Left kidney (tissue), 8 donors: ENCODE measurements around the gene C1orf122. TPM values are rescaled to one million over a fixed set of nuclear protein-coding genes. Genes with fewer than 3 reads are reported as not detected.
A peak's percentile ranks its signal among the peaks of the same experiment; 100 is the strongest.
"Not testable (repeated sequence)": the region's sequence is repeated elsewhere in the genome, so short reads cannot be mapped to it uniquely, and the experiment has no call there.

Experiments used
- DNase-seq: peaks from one replicate; pipeline ENCODE4 v3.0.0-alpha.2; 2013
- long read RNA-seq, 8 donors: transcript quantifications; one replicate each; lab custom pipeline, GENCODE V29; 2026
- polyA plus RNA-seq: library from polyadenylated mRNA; unstranded; fragments of 120-200 nt; gene quantifications from one replicate; pipeline ENCODE4 v1.2.1, GENCODE V29; 2013; ENCODE audit not compliant: insufficient read length

The C1orf122 gene
- 20.2 TPM for polyA plus RNA-seq
- long read RNA-seq, donor 1, transcript C1orf122-202 (2 exons, 2,229 nt) = minor isoform, 17 of 72 reads
- long read RNA-seq, donor 1, transcript C1orf122-204 (3 exons, 1,234 nt) = major isoform, 24 of 72 reads
- long read RNA-seq, donor 1, transcript C1orf122-201 (3 exons, 973 nt) = minor isoform, 12 of 72 reads
- long read RNA-seq, donor 1, partial matches to known transcripts = 19 of 72 reads
- long read RNA-seq, donor 1, other reads (novel, unspliced or antisense) = 0 of 72 reads
- long read RNA-seq, donor 2, transcript C1orf122-204 (3 exons, 1,234 nt) = major isoform, 14 of 34 reads
- long read RNA-seq, donor 2, transcript C1orf122-202 (2 exons, 2,229 nt) = minor isoform, 12 of 34 reads
- long read RNA-seq, donor 2, transcript C1orf122-201 (3 exons, 973 nt) = minor isoform, 8 of 34 reads
- long read RNA-seq, donor 2, partial matches to known transcripts = 0 of 34 reads
- long read RNA-seq, donor 2, other reads (novel, unspliced or antisense) = 0 of 34 reads
- long read RNA-seq, donor 3, transcript C1orf122-202 (2 exons, 2,229 nt) = minor isoform, 11 of 30 reads
- long read RNA-seq, donor 3, transcript C1orf122-201 (3 exons, 973 nt) = major isoform, 12 of 30 reads
- long read RNA-seq, donor 3, transcript C1orf122-204 (3 exons, 1,234 nt) = minor isoform, 7 of 30 reads
- long read RNA-seq, donor 3, partial matches to known transcripts = 0 of 30 reads
- long read RNA-seq, donor 3, other reads (novel, unspliced or antisense) = 0 of 30 reads
- long read RNA-seq, donor 4, partial matches to known transcripts = 0 of 6 reads
- long read RNA-seq, donor 4, other reads (novel, unspliced or antisense) = 0 of 6 reads
- long read RNA-seq, donor 5, transcript C1orf122-202 (2 exons, 2,229 nt) = minor isoform, 29 of 109 reads
- long read RNA-seq, donor 5, transcript C1orf122-204 (3 exons, 1,234 nt) = minor isoform, 25 of 109 reads
- long read RNA-seq, donor 5, transcript C1orf122-201 (3 exons, 973 nt) = major isoform, 32 of 109 reads
- long read RNA-seq, donor 5, partial matches to known transcripts = 18 of 109 reads
- long read RNA-seq, donor 5, other reads (novel, unspliced or antisense) = 5 of 109 reads
- long read RNA-seq, donor 6, transcript C1orf122-201 (3 exons, 973 nt) = minor isoform, 13 of 51 reads
- long read RNA-seq, donor 6, transcript C1orf122-202 (2 exons, 2,229 nt) = minor isoform, 16 of 51 reads
- long read RNA-seq, donor 6, transcript C1orf122-204 (3 exons, 1,234 nt) = major isoform, 22 of 51 reads
- long read RNA-seq, donor 6, partial matches to known transcripts = 0 of 51 reads
- long read RNA-seq, donor 6, other reads (novel, unspliced or antisense) = 0 of 51 reads
- long read RNA-seq, donor 7, transcript C1orf122-202 (2 exons, 2,229 nt) = minor isoform, 19 of 69 reads
- long read RNA-seq, donor 7, transcript C1orf122-201 (3 exons, 973 nt) = major isoform, 21 of 69 reads
- long read RNA-seq, donor 7, transcript C1orf122-204 (3 exons, 1,234 nt) = minor isoform, 18 of 69 reads
- long read RNA-seq, donor 7, partial matches to known transcripts = 11 of 69 reads
- long read RNA-seq, donor 7, other reads (novel, unspliced or antisense) = 0 of 69 reads
- long read RNA-seq, donor 8, transcript C1orf122-204 (3 exons, 1,234 nt) = major isoform, 5 of 13 reads
- long read RNA-seq, donor 8, partial matches to known transcripts = 0 of 13 reads
- long read RNA-seq, donor 8, other reads (novel, unspliced or antisense) = 0 of 13 reads

DNA sequence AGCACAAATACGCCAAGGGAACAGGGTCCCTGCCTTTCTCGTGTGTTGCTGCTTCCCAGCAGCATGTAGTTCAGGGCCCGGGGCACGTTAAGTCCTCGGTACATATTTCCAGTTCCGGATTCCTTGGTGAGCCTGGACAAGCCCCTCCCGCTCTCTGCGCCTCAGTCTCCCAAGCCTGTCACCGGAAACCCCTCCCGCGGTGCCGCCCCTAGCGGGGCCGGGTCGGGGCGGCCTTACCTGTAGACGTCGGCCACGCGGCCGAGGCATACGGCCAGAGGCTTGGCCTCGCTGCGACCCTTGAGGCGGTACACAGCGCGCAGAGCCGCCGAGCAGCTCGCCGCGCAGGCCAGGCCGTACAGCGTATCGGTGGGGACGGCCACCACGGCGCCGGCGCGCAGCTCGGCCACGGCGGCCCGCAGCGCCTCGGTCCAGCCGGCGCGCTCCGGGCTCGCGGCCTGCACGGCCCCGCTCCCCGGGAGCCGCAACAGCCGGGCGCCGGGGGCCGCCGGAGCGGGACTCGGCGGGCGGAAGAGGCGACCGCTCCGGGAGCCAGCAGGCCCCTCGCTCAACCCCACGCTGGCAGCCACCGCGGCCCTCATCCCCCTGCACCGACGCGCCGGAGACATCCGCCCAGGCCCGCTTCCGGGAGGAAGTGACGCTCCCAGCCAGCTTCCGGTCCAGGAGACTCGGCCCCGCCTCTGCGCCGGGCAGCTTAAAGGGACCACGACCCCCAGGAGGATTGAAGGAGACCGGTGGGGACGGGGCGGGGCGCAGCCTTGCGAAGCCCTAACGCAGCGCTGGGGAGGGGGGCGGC lies at the start of gene C1orf122, which contains the start of gene YRDC:
TSS of gene C1orf122 (plus strand) at position 236 of the 814 bp plus-strand sequence. CDS start 615 bp downstream, outside the sequence.
TSS of gene YRDC (minus strand) at position 654 of the 814 bp plus-strand sequence. CDS start at position 626, 28 bp downstream.
- DNase-seq = peak; percentile 92

DNA sequence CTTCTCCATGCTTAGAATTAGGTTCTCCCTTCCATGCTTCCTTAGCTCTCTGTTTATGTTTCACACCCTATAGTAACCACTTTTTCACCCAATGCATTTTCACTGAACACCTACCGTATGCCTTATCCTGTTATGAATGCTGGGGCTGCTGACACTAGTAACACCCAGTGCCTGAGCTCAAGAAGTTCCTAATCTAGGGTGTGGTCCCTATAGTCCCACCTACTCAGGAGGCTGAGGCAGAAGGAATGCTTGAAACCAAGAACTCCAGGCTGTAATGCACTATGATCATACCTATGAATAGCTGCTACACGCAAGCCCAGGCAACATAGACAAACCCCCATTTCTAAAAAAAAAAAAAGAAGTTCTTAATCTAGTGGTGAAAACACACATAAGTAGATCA lies 48.1 kb upstream of the C1orf122 start:
- no peak for DNase-seq

DNA sequence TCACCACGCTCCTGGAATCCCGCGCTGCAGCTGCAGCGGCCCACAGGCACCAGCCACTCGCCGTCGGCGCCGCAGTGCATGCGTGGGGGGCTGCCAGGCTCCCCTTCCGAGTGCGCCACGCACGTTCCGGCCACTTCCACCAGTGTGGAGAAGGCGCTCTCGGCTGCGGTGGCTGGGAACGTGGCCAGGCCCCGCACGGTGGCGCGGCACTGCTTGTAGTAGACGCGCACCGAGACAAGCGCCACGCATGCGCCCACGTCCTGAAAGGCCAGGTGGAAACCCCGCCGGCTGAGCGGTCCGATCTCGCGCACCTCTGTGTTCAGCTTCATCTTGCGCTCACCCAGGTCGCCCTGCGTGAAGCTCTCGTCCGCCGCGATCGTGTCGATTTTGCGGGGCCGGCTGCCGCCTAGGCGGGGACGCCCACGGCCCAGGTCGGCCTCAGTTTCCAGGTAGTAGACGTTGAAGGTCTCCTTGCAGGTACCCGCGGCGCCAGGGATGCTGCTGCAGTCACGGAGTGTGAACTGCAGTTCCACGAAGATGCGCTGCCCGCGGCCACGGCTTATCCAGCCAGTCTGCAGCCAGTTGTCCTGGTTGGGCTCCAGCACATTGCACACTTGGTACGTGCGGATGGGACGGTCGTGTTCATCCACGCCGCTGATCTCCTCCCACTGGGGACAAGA lies 46.0 kb upstream of the C1orf122 start:
- DNase-seq = no peak

DNA sequence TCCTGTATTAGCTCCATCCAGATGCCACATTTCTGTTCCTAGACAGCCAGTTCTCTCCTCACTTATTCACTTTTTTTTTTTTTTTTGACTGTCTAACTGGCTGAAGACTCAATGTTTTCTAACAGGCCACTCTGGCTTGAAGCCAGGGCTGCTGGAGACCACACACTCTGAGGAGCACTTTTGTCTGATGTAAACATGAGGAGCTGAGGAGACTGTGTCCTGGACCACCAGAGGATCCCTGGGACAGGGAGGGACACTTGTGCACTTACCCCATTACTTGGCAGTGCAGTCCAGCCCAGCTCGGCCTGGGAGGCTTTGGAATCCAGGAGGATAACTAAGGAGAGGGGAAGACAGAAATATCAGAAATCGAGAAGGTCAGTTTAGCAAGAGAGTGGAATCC lies 45.1 kb upstream of the C1orf122 start:
- DNase-seq = no peak

DNA sequence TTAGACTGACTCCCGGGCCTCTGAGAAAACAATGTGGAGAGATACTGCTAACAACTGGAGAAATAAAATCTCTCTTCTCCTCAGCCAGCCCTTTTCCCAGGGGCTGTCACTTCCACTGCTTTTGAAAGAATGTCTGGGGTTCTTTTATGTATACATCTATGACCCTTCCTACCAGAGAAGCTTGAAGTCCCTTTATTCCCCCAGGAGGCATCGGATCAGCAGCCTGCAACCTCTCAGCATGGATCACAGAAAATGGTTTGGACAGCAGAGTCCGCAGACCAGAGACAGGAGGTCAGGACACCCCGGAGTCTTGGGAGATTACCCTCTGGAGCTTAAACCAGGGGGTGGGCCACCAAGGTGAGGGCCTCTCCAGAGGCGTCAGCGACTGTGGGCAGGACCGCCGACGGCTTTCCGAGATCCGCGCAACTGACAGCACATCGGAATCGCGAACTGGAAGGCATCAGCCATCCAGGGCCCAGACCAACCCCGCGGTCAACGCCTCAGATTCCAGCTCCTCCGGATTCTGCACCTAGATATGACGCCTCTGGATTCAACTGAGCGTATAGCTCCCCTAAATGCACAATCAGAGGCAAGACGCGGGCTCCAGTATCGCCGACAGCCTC lies 43.7 kb upstream of the C1orf122 start:
- no peak for DNase-seq

DNA sequence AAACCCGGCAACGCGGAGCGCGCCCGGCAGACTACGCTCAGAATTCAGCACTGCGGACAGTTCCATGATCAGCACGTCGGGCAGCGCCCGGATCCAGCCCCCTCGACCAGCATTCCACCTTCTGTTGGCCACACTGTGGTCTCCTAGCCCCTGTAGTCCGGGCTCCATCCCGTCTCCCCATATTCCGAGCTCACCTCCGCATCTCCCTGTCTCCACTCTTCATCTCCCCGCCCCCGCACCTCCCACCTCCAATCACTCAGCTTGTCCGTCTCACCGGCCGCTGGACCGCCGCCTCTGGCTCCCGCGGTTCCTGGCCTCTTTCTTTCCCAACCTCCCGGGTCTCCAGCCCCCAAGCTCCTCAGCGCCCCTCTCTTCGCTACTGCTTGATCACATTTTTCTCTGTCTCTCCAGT lies 43.2 kb upstream of the C1orf122 start:
- peak; percentile 66 for DNase-seq

DNA sequence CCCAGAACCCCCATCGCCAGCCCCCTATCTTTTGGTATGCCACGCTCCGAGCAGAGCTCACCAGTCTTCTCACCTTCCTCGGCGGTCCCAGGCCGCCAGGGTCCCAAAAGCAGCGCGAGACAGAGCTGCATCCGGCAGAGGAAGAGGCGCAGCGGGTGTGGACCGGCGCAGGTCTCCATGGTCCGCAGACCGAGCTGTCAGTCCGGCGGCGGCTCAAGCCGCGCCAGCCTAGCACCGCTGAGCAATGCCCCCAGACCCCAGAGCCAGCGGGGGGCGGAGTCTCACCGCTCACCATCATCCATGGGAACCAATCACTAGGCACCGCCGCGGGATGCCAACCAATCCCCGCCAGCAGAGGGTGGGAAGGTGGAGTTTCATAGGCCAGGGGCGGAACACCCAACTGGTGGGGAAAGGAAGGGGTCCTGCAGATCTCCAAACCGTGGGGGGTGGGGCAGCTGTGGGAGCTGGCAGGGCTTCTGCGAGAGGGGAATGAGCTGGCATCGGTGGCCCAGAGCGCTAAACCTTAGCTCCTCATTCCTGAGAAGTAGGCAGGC lies 42.6 kb upstream of the C1orf122 start, which contains the start of gene EPHA10:
TSS of gene EPHA10 (minus strand) at position 233 of the 554 bp plus-strand sequence. CDS start at position 179, 54 bp downstream.
- no peak for DNase-seq

DNA sequence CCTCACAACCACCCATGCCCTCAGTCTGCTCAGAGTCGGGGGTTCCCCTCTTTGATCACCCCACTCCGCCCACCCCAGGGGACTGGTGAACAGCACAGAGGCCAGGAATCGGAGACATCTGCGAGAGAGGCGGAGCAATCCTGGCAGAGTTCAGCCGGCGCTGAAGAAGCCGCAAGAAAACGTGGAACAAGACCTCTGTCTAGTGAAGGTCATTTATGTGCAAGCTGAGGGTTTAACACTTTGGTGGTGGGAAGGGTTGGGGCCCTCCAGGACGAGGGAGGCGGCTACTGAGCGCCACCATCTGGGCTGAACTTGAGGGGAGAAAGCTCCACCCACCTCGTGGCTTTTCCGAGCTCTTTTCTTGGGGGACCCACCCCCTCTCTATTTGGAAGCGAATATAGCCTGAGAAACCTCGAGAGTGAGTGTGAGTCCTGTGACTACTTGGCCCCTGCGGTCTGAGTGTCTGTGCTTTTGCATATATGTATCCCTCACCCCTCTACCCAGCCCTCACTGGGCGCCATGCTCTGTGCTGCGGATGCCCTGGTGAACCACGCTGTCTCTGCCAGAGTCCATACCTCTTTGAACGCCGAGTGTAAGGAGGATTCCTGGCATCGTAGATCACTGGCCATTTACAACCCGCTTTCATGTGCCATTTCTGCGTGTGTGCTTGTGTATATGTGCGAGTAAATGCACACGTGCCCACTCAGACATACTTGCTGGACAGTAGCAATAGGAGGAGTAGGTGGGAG lies 41.5 kb upstream of the C1orf122 start:
- no peak for DNase-seq

DNA sequence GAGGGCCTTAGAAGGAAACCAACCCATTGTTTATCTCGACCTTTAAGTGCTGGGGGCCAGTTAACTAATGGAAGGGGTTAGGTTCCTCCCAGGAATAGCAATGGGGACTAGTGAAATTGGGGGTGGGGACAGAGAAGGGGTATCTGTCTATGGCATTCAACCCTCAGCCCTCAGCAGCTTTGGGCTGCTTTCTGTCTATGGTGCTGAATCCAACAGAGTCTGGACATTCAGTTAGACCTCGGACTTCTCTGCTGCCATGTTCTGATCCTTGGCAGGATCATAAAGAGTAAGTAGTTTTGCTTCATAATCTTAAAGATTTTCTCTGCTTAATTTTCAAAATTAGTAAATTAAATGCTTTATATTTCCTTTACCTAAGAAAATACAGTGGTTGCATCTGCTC lies 40.1 kb upstream of the C1orf122 start:
- no peak for DNase-seq

DNA sequence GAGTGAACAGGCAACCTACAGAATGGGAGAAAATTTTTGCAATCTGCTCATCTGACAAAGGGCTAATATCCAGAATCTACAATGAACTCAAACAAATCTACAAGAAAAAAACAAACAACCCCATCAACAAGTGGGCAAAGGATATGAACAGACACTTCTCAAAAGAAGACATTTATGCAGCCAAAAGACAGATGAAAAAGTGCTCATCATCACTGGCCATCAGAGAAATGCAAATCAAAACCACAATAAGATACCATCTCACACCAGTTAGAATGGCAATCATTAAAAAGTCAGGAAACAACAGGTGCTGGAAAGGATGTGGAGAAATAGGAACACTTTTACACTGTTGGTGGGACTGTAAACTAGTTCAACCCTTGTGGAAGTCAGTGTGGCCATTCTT lies 36.1 kb upstream of the C1orf122 start:
- not testable (repeated sequence) for DNase-seq

DNA sequence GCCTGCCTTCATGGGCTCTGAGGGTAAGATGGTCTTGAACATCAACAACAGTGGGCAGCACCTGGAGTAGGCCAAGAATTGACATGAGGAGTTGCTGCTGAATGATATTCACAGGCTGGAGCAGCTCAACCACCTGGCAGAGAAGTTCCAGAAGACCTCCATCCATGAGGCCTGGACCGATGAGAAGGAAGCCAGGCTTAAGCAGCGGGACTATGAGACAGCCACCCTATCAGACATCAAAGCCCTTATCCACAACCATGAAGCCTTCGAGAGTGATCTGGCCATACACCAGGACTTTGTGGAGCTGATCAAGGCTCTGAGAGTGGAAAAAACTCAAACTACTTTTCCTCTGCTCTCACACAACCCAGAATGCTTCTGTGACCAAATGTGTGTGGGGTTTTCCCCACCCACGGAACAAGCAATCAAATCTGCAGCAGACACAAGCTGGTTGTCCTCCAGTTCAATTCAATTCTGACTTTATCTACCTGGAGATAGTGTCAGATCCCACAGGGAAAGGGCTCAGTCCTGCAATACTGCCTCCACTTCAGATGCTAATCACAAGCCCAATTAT lies 30.6 kb upstream of the C1orf122 start:
- no peak for DNase-seq

DNA sequence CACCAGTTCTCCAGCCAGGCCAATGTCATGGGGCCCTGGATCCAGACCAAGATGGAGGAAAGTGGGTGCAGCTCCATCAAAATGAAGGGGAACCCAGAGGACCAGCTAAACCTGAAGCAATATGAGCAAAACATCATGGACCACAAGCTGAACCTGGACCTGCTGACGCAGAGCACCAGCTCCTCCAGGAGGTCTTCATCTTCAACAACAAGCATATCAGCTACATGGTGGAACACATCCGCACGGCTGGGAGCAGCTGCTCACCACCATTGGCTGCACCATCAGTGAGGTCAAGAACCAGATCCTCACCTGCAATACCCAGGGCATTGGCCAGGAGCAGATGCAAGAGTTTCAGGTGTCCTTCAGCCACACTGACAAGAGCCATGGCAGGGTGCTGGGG lies 28.9 kb upstream of the C1orf122 start:
- no peak for DNase-seq

DNA sequence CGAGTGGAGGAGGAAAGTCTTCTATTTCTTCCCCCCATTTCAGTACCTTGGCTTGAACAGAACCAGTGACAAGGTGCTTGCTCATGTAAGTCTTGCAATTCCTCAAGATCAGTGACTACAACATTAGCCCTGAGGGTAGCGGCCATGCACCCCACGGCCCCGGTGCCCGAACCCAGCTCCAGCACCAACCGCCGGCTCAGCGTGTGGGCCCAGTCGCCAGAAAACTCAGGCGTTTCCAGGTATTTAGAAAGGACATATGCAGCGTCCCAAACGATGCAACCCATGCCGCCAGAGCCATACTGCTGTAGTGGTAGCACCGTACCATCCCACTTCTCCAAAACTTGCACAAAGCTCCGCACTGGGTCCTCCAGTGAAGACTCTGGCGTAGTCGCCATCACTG lies 25.1 kb upstream of the C1orf122 start:
- DNase-seq = no peak

DNA sequence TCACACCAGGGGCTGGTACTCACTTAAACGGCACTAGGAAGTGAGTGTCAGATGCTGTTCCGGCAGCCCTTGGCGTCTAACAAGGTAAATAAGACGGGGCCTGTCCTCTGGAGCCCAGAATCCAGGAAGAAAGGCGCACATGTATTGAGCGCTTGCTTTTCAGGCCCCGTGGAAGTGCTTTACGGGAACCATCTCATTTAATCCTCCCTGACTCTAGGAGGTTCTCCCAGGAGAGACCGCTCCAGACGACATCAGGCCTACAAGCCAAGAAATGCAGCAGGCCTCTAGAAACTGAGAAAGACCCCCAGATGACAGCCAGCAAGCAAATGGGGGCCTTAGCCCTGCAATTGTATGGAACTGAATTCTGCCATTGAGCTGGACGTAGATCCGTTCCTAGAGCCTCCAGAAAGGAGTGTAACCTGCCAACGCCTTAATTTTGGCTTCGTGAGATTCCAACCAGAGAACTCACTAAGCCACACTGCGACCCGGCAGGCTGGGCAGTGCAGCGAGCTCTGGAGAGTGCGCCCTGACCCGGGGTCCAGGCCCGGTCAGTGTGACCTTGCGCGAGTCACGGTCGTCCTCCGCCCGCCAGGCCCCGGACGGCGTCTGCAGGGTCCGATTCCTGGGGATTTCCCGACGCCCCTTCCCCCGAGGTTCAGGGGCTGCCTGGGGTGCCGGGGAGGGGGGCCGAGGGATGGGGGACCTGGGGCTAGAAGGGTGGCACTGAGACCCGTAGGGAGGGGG lies 14.5 kb upstream of the C1orf122 start:
- no peak for DNase-seq

DNA sequence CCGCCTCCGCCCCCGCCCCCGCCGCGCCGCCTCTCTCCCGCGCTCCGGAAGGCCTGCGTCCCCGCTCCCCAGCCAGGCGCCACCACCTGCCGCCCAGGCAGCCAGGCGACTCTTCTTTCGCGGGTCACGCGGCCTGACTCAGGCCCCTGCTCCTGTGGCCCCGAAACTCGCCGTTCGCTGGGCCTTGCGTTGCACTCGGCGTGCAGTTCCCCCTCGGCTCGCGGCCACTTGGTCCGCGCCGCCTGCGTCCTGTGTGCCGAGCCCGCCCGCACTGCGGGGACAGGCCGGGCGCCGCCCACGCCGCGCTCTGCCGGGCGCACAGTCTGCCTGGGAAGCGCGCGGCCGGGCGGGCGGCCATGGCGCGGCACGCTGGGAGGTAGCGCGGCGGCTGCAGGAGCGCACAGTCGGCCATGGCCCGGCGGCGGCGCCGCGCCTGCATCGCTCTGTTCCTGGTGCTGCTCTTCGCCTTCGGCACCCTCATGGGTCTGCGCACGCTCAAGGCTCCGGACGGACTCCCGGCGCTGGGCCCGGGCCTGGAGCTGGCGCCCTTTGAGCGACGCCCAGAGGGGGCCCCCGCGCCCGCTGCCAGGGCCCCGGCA lies 13.7 kb upstream of the C1orf122 start, which contains the start of gene MANEAL:
TSS of gene MANEAL (plus strand) at position 75 of the 599 bp plus-strand sequence. CDS start at position 411, 336 bp downstream.
- no peak for DNase-seq
